MM.1S (cell line): Measurements from ENCODE around the gene PCYOX1L.
A peak's percentile ranks its signal among the peaks of the same experiment; 100 is the strongest.

Experiments used
- CTCF ChIP-seq: fragments of 300-600 bp; sonication (generic); IDR thresholded peaks from 2 replicates; pipeline ENCODE4 v1.5.1; 2016; ENCODE audit warnings: antibody characterized with exemption, low read length, mixed read lengths
- EZH2 ChIP-seq: fragments of 300-600 bp; sonication (generic); optimal IDR thresholded peaks from 2 replicates; pipeline ENCODE3; 2017; ENCODE audit warnings: low read depth, mild to moderate bottlenecking, antibody characterized with exemption, low read length, mixed read lengths
- EZH2phosphoT487 ChIP-seq: fragments of 300-600 bp; sonication (generic); IDR thresholded peaks from 2 replicates; pipeline ENCODE4 v1.6.1; 2018; ENCODE audit warnings: antibody characterized with exemption, low read length

GRCh38 chr5:149317281-149318048 is 40.4 kb upstream of the PCYOX1L start:
- TF ChIP-seq CTCF (peak; percentile 70), EZH2phosphoT487 (no peak), EZH2 (no peak)
